NCI-H1436 treated with DMSO at 0.1 percent for 48 hours (cell line): ENCODE measurements around the gene C6orf58.
"Not testable (repeated sequence)": the region's sequence is repeated elsewhere in the genome, so short reads cannot be mapped to it uniquely, and the experiment has no call there.

ENCODE experiments used
- DNase-seq: peaks from one replicate; lab custom pipeline; 2025; lab: John Stamatoyannopoulos, UW

The C6orf58 gene

DNA sequence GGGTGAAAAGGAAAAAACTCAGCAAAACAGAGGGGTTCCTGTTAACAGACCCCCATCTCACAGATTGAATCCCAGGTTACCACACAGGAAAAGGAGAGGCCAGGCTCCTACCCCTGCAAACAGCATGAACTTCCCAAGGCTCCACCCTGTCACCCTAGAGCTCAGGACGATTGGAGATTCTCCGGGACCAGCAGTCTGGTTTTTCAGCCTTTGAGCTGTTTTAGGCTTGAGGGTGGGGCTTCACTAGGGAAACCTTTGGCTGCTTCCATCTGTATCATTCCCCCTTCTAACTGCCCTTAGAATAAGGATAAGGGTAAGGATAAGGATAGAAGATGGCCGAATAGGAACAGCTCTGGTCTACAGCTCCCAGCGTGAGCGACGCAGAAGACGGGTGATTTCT lies 16.0 kb downstream of the C6orf58 start:
- no peak for DNase-seq

DNA sequence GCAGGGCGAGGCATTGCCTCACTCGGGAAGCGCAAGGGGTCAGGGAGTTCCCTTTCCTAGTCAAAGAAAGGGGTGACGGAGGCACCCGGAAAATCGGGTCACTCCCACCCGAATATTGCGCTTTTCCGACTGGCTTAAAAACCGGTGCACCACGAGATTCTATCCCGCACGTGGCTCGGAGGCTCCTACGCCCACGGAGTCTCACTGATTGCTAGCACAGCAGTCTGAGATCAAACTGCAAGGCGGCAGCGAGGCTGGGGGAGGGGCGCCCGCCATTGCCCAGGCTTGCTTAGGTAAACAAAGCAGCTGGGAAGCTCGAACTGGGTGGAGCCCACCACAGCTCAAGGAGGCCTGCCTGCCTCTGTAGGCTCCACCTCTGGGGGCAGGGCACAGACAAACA lies 16.5 kb downstream of the C6orf58 start:
- DNase-seq = not testable (repeated sequence)

DNA sequence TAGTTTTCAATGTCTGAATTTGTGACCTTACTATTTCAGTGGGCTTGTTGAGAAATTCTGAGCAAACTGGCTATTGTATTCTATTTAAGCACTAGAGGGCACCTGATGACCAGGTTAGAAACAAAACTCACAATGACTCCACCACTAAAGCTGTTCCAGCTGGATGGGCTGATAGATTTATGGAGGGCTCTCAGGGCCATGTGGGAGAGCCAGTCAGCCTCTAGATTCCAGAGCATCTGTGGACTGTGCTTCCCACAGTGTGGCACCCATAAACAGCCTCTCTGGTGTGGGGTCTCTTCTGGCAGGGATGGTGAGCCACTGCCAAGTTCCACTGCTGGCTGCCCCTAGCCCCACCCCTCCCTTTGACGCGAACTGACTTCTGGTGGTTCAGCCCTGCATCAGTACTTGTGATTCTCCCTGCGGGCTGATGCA lies 29.2 kb downstream of the C6orf58 start:
- no peak for DNase-seq

DNA sequence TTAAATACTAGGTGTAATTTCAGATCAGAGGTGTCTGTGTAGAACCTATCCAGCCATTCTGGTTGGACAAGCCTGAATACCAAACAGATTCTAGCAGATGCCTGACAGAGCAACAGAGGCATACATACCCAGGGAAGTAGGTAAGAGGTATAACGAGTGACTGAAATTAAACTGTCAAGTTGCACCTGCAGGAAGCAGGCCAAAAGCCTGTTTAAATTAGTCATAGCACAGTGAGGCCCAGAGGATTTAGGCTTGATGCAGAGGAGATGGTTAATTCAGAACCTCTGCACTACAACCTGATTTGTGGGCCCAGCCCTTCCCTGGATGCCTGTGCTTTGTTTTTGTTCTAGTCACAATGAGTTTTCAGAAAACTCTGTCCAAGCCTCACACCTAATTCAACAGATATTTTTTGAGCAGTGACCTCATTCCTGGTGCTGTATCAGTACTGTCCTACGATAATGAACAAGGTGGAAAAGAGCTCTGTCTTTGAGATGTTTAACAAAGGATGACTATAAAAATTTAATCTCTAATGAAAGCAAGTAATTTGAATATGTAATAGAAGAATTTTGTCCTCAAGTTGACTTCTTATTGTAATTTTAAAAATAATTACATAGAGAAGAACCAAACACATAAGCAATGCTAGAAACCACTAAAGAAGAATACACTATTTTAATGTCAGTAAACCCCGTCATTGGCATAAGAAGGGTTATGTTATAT lies 31.7 kb downstream of the C6orf58 start:
- DNase-seq = no peak

DNA sequence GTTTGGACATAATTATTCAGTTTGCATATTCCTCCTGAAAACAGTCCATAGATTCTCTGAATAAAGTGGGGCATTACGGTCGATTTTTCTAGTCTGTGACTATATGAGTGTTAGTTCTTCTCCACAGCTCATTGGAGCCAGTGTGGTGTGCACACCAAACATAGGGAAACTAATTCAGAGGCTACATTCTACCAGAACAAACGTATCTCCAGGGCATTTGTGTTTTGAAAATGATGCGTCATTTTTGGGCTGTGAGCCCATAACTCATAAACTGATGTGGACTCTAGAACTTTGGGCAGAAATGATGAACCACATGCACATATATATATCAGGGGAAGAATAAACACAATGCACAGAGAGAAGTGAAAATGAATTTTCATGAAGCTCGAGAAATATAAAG lies 41.8 kb downstream of the C6orf58 start:
- no peak for DNase-seq

DNA sequence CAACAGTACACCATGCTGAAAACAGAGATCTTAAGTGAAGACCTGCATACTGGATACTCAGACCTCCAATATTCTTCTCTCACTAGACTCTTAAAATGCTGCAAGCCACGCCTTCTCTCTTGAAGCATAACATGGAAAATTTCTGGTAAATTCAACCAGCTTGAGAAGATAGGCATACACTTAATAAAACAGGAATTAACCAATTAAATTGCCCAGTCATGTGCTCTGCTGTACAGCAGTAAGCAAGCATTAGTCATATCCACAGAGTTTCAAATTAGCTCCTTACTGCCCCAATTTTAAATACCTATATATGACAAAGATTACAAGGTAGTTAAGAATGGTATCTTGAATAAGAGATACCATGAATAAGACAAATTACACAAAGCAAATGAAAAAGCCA lies 53.8 kb downstream of the C6orf58 start:
- DNase-seq = no peak

DNA sequence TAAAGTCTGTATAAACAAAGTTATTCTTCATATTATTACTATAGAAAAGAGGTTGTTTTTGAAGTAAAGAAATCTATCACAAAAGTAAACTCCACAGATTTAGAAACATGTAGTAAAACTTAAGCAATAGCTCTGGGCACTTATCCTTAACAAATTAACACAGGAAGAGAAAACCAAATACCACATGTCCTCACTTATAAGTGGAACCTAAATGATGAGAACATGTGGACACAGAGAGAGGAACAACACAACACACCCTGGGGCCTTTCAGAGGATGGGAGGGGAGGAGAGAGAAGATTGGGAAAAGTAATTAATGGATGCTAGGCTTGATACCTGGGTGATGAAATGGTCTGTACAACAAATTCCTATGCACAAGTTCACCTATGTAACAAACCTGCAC lies 57.2 kb downstream of the C6orf58 start:
- DNase-seq = no peak

DNA sequence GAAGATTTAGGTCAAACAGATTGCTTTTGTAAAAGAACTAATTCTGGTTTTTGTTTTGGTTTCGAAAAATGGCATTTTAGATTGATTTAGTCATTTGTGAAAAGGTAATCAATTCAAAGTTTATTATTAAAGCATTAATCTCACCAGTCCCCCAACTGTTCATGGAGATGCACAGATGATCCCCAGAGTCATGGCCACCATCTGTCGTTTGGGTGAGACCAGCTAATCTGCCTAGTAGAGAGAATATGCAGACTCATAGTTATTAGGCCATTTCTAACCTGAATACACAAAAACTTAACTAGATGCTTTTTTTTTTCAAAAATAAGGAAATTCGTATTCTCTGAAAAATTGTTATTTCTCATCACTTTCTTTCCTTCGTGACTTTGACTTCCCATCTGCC lies 58.1 kb downstream of the C6orf58 start:
- DNase-seq = no peak

DNA sequence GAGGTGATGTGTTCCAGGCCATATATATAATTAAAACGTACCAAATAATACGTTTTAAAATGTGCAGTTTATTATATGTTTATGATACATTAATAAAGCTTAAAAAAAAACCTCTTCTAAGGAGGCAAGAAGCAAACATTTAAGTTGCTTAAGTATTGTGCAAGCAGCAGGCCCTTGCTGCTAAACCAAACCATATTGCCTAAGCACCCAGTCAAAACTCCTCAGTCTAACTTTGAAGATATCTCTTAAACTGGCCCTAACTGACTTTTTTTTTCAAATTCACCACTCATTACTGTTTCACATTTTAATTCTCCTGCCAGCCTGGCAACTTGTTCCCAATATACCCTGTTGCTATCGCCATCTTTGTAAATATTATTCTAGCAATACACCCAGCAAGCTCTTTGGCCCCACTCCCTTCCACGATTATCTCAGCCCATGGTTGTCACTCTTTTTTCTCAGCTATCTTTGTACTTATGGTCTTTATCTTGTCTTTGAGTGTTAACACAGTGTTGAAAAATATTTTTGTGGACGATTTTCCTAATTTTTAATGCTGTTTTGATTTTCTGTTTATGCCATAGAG lies 60.9 kb downstream of the C6orf58 start:
- DNase-seq = no peak
